SK-N-SH (cell line): ENCODE measurements around the gene LPP. TPM values are rescaled to one million over a fixed set of nuclear protein-coding genes. Genes with fewer than 3 reads are reported as not detected.

Source experiments
- CTCF ChIA-PET: fragments of 300-600, 350-600 bp; formaldehyde crosslinking; extraction: SDS; loops from one replicate; lab custom pipeline; 2021; lab: Yijun Ruan, JAX
- POLR2A ChIA-PET: fragments of 350-600 bp; sonication (Branson Sonifier 250); formaldehyde crosslinking; extraction: SDS; loops from one replicate; lab custom pipeline; 2020; ENCODE audit warnings: antibody characterized with exemption, inconsistent platforms; lab: Yijun Ruan, JAX
- DNase-seq: peaks from one replicate; pipeline ENCODE4 v3.0.0; 2012
- H2AFZ ChIP-seq: fragments of 200-600 bp; sonication (generic); 2 replicates; pipeline ENCODE4 v1.8.1; 2016; ENCODE audit warnings: antibody characterized with exemption, mild to moderate bottlenecking, low read depth
- H3F3A ChIP-seq: fragments of 200-600 bp; sonication (generic); replicated peaks from 2 replicates; pipeline ENCODE3; 2016; ENCODE audit warnings: antibody characterized with exemption, mild to moderate bottlenecking; ENCODE audit not compliant: insufficient read depth
- H3K27ac ChIP-seq, 2 experiments: fragments of 200-500 bp in 1 of 2; fragments of 200-600 bp in 1 of 2; sonication (Bioruptor generic) in 1 of 2; sonication (generic), shearing (Covaris generic) in 1 of 2; 2 replicates each; pipeline versions ENCODE4 v1.5.1 to v1.6.1; 2014 to 2016; ENCODE audit warnings: low read depth in 2 of 2, inconsistent platforms in 1 of 2, low read length in 1 of 2, mild to moderate bottlenecking in 1 of 2, mixed read lengths in 1 of 2
- H3K27me3 ChIP-seq: fragments of 200-600 bp; sonication (generic), shearing (Covaris generic); 2 replicates; pipeline ENCODE4 v1.6.1; 2016; ENCODE audit warnings: mixed run types; ENCODE audit not compliant: insufficient read depth
- H3K36me3 ChIP-seq, 2 experiments: fragments of 200-500 bp in 1 of 2; fragments of 200-600 bp in 1 of 2; sonication (Bioruptor generic) in 1 of 2; sonication (generic) in 1 of 2; replicated peaks in 1 of 2; 2 replicates each; pipeline versions ENCODE3 to v1.5.1; 2014 to 2016; ENCODE audit warnings: low read length in 1 of 2, mild to moderate bottlenecking in 1 of 2; ENCODE audit not compliant: insufficient read depth in 2 of 2, control insufficient read depth in 1 of 2
- H3K4me1 ChIP-seq, 2 experiments: fragments of 200-500 bp in 1 of 2; fragments of 200-600 bp in 1 of 2; sonication (Bioruptor generic) in 1 of 2; sonication (generic), shearing (Covaris generic) in 1 of 2; 2 replicates each; pipeline versions ENCODE4 v1.5.1 to v1.6.1; 2014 to 2016; ENCODE audit warnings: low read depth in 1 of 2, low read length in 1 of 2, mixed run types in 1 of 2; ENCODE audit not compliant: insufficient read depth in 2 of 2, control insufficient read depth in 1 of 2
- H3K4me2 ChIP-seq: fragments of 200-600 bp; sonication (generic), shearing (Covaris generic); 2 replicates; pipeline ENCODE4 v1.6.1; 2017; ENCODE audit warnings: mixed run types
- H3K4me3 ChIP-seq, 2 experiments: fragments of 200-500 bp in 1 of 2; fragments of 200-600 bp in 1 of 2; sonication (Bioruptor generic) in 1 of 2; sonication (generic), shearing (Covaris generic) in 1 of 2; 2 replicates each; pipeline versions ENCODE4 v1.5.1 to v1.8.1; 2014 to 2016; ENCODE audit warnings: low read depth in 2 of 2, inconsistent platforms in 1 of 2, low read length in 1 of 2, mild to moderate bottlenecking in 1 of 2, mixed read lengths in 1 of 2, moderate library complexity in 1 of 2
- H3K79me2 ChIP-seq: fragments of 200-600 bp; sonication (generic); 2 replicates; pipeline ENCODE4 v1.8.1; 2017; ENCODE audit warnings: mild to moderate bottlenecking; ENCODE audit not compliant: insufficient read depth
- H3K9ac ChIP-seq: fragments of 200-600 bp; sonication (generic); 2 replicates; pipeline ENCODE4 v1.6.1; 2017; ENCODE audit warnings: mixed run types
- H3K9me2 ChIP-seq: fragments of 200-600 bp; sonication (generic); 2 replicates; pipeline ENCODE4 v1.6.1; 2017; ENCODE audit warnings: mixed run types
- H3K9me3 ChIP-seq: fragments of 200-600 bp; sonication (generic); 2 replicates; pipeline ENCODE4 v1.6.1; 2017; ENCODE audit warnings: mixed run types, mild to moderate bottlenecking, moderate library complexity
- H4K20me1 ChIP-seq: fragments of 200-600 bp; sonication (generic); 2 replicates; pipeline ENCODE4 v1.6.1; 2017; ENCODE audit warnings: mild to moderate bottlenecking, mixed run types; ENCODE audit not compliant: insufficient read depth
- CHD2 ChIP-seq: fragments of 150-350 bp; IDR thresholded peaks from 2 replicates; pipeline ENCODE4 v1.6.1; 2018; ENCODE audit warnings: low read length; ENCODE audit not compliant: partially characterized antibody
- ELF1 ChIP-seq: IDR thresholded peaks from 2 replicates; pipeline ENCODE4 v1.4.0; 2012
- EP300 ChIP-seq, 2 experiments: IDR thresholded peaks; 2 replicates each; pipeline versions ENCODE4 v1.4.0 to v1.6.1; 2012; ENCODE audit warnings: borderline replicate concordance in 1 of 2, low read depth in 1 of 2, low read length in 1 of 2
- EZH2phosphoT487 ChIP-seq: fragments of 200-600 bp; sonication (generic); IDR thresholded peaks from 2 replicates; pipeline ENCODE4 v1.6.1; 2017; ENCODE audit warnings: low read depth, mixed run types, mild to moderate bottlenecking, antibody characterized with exemption, moderate library complexity, borderline replicate concordance
- FOSL2 ChIP-seq: IDR thresholded peaks from 2 replicates; pipeline ENCODE4 v1.4.0; 2012; ENCODE audit warnings: low read depth, mild to moderate bottlenecking, moderate library complexity, borderline replicate concordance
- FOXJ3 ChIP-seq: sonication (generic); formaldehyde crosslinking; IDR thresholded peaks from 2 replicates; pipeline ENCODE4 v1.5.1; 2020; ENCODE audit warnings: mild to moderate bottlenecking, missing genetic modification reagents
- FOXM1 ChIP-seq: IDR thresholded peaks from 2 replicates; pipeline ENCODE4 v1.4.0; 2012; ENCODE audit warnings: low read depth, mild to moderate bottlenecking
- GABPA ChIP-seq: IDR thresholded peaks from 2 replicates; pipeline ENCODE4 v1.4.0; 2012; ENCODE audit warnings: low read depth, mild to moderate bottlenecking
- GATA2 ChIP-seq: sonication (generic); formaldehyde crosslinking; IDR thresholded peaks from 2 replicates; pipeline ENCODE4 v1.5.0; 2020; ENCODE audit warnings: mild to moderate bottlenecking, missing genetic modification reagents
- NFIC ChIP-seq: IDR thresholded peaks from 2 replicates; pipeline ENCODE4 v1.4.0; 2012; ENCODE audit warnings: borderline replicate concordance
- NRF1 ChIP-seq: IDR thresholded peaks from 2 replicates; pipeline ENCODE4 v1.6.1; 2012; ENCODE audit warnings: low read depth, mild to moderate bottlenecking, low read length
- PBX3 ChIP-seq: IDR thresholded peaks from 2 replicates; pipeline ENCODE4; 2012
- POLR2AphosphoS5 ChIP-seq: IDR thresholded peaks from 2 replicates; pipeline ENCODE4 v1.6.1; 2012; ENCODE audit warnings: low read depth, low read length
- RAD21 ChIP-seq: IDR thresholded peaks from 2 replicates; pipeline ENCODE4 v1.6.1; 2012; ENCODE audit warnings: mild to moderate bottlenecking, low read length
- REST ChIP-seq: IDR thresholded peaks from 2 replicates; pipeline ENCODE4 v1.6.1; 2012; ENCODE audit warnings: mild to moderate bottlenecking, low read depth, low read length, moderate library complexity
- RFX5 ChIP-seq: IDR thresholded peaks from 2 replicates; pipeline ENCODE4 v1.6.1; 2012; ENCODE audit warnings: mild to moderate bottlenecking, improper control_type of control experiment, low read length
- SIN3A ChIP-seq: IDR thresholded peaks from 2 replicates; pipeline ENCODE4 v1.6.1; 2012; ENCODE audit warnings: low read depth, mild to moderate bottlenecking, low read length, moderate library complexity, borderline replicate concordance
- TAF1 ChIP-seq: IDR thresholded peaks from 2 replicates; pipeline ENCODE4 v1.6.1; 2012; ENCODE audit warnings: low read depth, mild to moderate bottlenecking, low read length, moderate library complexity, borderline replicate concordance
- TCF12 ChIP-seq: IDR thresholded peaks from 2 replicates; pipeline ENCODE4 v1.4.0; 2012
- TEAD4 ChIP-seq: IDR thresholded peaks from 2 replicates; pipeline ENCODE4 v1.4.0; 2012; ENCODE audit warnings: mild to moderate bottlenecking, borderline replicate concordance; ENCODE audit not compliant: insufficient read depth
- YY1 ChIP-seq: IDR thresholded peaks from 2 replicates; pipeline ENCODE4 v1.4.0; 2012; ENCODE audit warnings: low read depth, mild to moderate bottlenecking
- WGBS: methylation state at CpG from one replicate; pipeline ENCODE4 v1.1.6; 2017; ENCODE audit warnings: low lambda C conversion rate; 5-methylcytosine and 5-hydroxymethylcytosine counted together
- polyA plus RNA-seq, 3 experiments: library from polyadenylated mRNA; depleted of rRNA; stranded (reverse); fragments of >200 nt; gene quantifications; 2 replicates each; pipeline ENCODE4 v1.2.3, GENCODE V29; 2012

LPP gene
- polyA plus RNA-seq, 1 of the 3 experiments (the other 2 are of a cell fraction) = 6.6 TPM

- CTCF ChIA-PET = no interaction called here
- H2AFZ ChIP-seq = no peak overlapping the region
- WGBS = 88% methylated on average over 10 of the region's 10 CpGs
Observed at GRCh38 chr3:188169830-188170455, 16.0 kb downstream of the LPP start.

GRCh38 chr3:188170461-188171459 lies 16.8 kb downstream of the LPP start:
- peaks cover 0 to 7% of the 10 kb centered on the region in 2 experiments; a peak in 2 of 4 replicates for H3K4me1 ChIP-seq
- H3K4me3 ChIP-seq = no peak overlapping the region
- no peak for DNase-seq
- no peak overlapping the region for H3K4me2 ChIP-seq
- H3K36me3 ChIP-seq = peaks cover 0 to 5% of the 10 kb centered on the region in 2 experiments
- WGBS = 70% methylated on average over 8 of the region's 8 CpGs
- H3K9me2 ChIP-seq = no peaks in the 10 kb centered on the region
- no peaks in the 10 kb centered on the region for H3K9me3 ChIP-seq
- peaks cover 100% of the 10 kb centered on the region for H3K79me2 ChIP-seq
- TF ChIP-seq CHD2 (no peak), RFX5 (no peak), RAD21 (no peak), FOXM1 (no peak), GABPA (no peak), NRF1 (no peak), TEAD4 (no peak), YY1 (no peak), GATA2 (CRISPR knock-in tag) (no peak), NFIC (no peak), REST (no peak), SIN3A (no peak), FOSL2 (no peak), EP300 (IDR thresholded peaks at IDR 0.05; ENCODE audit: borderline replicate concordance in 1 of 2, low read depth in 1 of 2, low read length in 1 of 2) (no peak), EZH2phosphoT487 (no peak), TCF12 (no peak), TAF1 (no peak), POLR2AphosphoS5 (no peak), ELF1 (no peak), FOXJ3 (CRISPR knock-in tag) (no peak)
- TF ChIP-seq, all 33 proteins: peak for 0
- Histone ChIP-seq H3F3A (no peaks in the 10 kb centered on the region), H3K9ac (no peak overlapping the region), H3K27ac (no peak overlapping the region), H3K27me3 (no peaks in the 10 kb centered on the region), H4K20me1 (peaks cover 63% of the 10 kb centered on the region), H2AFZ (no peak overlapping the region)
- CTCF ChIA-PET = interaction anchor here (1.0 kb wide), 1 partner anchor 10 kb away, joined by 3 read pairs; no protein-coding TSS in a partner anchor
- POLR2A ChIA-PET = no interaction called here

More at GRCh38 chr3:188169830-188170455, 16.0 kb downstream of the LPP start:
- no peak overlapping the region for H3K9ac ChIP-seq
- no peaks in the 10 kb centered on the region for H3K9me2 ChIP-seq
- no peak overlapping the region for H3K4me3 ChIP-seq
- no peak overlapping the region for H3K4me2 ChIP-seq
- H3K9me3 ChIP-seq = no peaks in the 10 kb centered on the region
- TF ChIP-seq PBX3 = no peak
- DNase-seq = no peak
- H3K27ac ChIP-seq = no peak overlapping the region
- POLR2A ChIA-PET = no interaction called here
- peaks cover 68% of the 10 kb centered on the region for H4K20me1 ChIP-seq
- H3K79me2 ChIP-seq = peaks cover 100% of the 10 kb centered on the region
- H3K27me3 ChIP-seq = no peaks in the 10 kb centered on the region
- H3K36me3 ChIP-seq = peaks cover 0 to 5% of the 10 kb centered on the region in 2 experiments
- H3K4me1 ChIP-seq = peaks cover 0 to 14% of the 10 kb centered on the region in 2 experiments; a peak in 2 of 4 replicates
- peaks cover 4% of the 10 kb centered on the region for H3F3A ChIP-seq
